A549 (cell line): ENCODE data around the gene RHBG. TPM values are rescaled to one million over a fixed set of nuclear protein-coding genes. Genes with fewer than 3 reads are reported as not detected.
A peak's percentile ranks its signal among the peaks of the same experiment; 100 is the strongest.

Experiments
- ATAC-seq, 2 experiments: fragments of 200-7000 bp in 1 of 2; fragments of >200 bp in 1 of 2; cut with Nextera tagmentation in 1 of 2; cut with Tn5 transposase in 1 of 2; 3 replicates each; pipeline versions ENCODE4 v1.8.0 to v1.9.1; 2018 to 2020; ENCODE audit warnings: mild to moderate bottlenecking in 1 of 2, moderate library complexity in 1 of 2
- CTCF ChIA-PET: fragments of 300-600 bp; sonication (Branson Sonifier 250); formaldehyde crosslinking; extraction: SDS; loops from one replicate; lab custom pipeline; 2021; ENCODE audit warnings: antibody characterized with exemption, inconsistent platforms; lab: Yijun Ruan, JAX
- POLR2A ChIA-PET: fragments of 350-600 bp; formaldehyde crosslinking; extraction: SDS; loops from one replicate; lab custom pipeline; 2021; ENCODE audit warnings: antibody characterized with exemption, inconsistent platforms; lab: Yijun Ruan, JAX
- DNase-seq, 2 experiments: peaks; one replicate each; pipeline versions ENCODE4 v3.0.0 to v3.0.0-alpha.2; 2011 to 2016; ENCODE audit warnings: low read depth in 1 of 2, low spot score in 1 of 2
- FAIRE-seq: peaks from 2 replicates; lab custom pipeline; 2011; peaks lifted over from hg19 to GRCh38; lab: Jason Lieb, UNC
- H3K27ac ChIP-seq, 2 experiments: fragments of >200 bp; sonication (Bioruptor Twin); formaldehyde crosslinking; 3 replicates each; pipeline ENCODE4 v1.5.1; 2016 to 2017
- H3K4me1 ChIP-seq: fragments of >200 bp; sonication (Bioruptor Twin); formaldehyde crosslinking; 3 replicates; pipeline ENCODE4 v1.6.1; 2016
- H3K4me2 ChIP-seq: fragments of >200 bp; sonication (Bioruptor Twin); formaldehyde crosslinking; 3 replicates; pipeline ENCODE4 v1.6.1; 2016
- H3K4me3 ChIP-seq: fragments of >200 bp; sonication (Bioruptor Twin); formaldehyde crosslinking; 3 replicates; pipeline ENCODE4 v1.5.1; 2016
- H3K9me3 ChIP-seq: fragments of >200 bp; sonication (Bioruptor Twin); formaldehyde crosslinking; 3 replicates; pipeline ENCODE4 v1.6.1; 2016
- BHLHE40 ChIP-seq: IDR thresholded peaks from 2 replicates; pipeline ENCODE4 v1.6.1; 2012; ENCODE audit warnings: low read depth, low read length, inconsistent platforms
- CEBPB ChIP-seq, 2 experiments: fragments of >200 bp in 1 of 2; sonication (Bioruptor Twin) in 1 of 2; formaldehyde crosslinking in 1 of 2; IDR thresholded peaks; 2 replicates each; pipeline ENCODE4 v1.6.1; 2012 to 2016
- EHF ChIP-seq: fragments of 250-450 bp; sonication (Bioruptor Pico); IDR thresholded peaks from 2 replicates; pipeline ENCODE4 v1.5.0; 2020; ENCODE audit warnings: mild to moderate bottlenecking
- ELK1 ChIP-seq: fragments of 150-350 bp; IDR thresholded peaks from 2 replicates; pipeline ENCODE4 v1.6.1; 2014; ENCODE audit warnings: low read depth, mild to moderate bottlenecking, low read length
- FOSL2 ChIP-seq, 2 experiments: fragments of 450-650 bp in 1 of 2; fragments of >200 bp in 1 of 2; sonication (Bioruptor Twin) in 1 of 2; formaldehyde crosslinking; IDR thresholded peaks; 2 replicates each; pipeline versions ENCODE4 v1.5.0 to v1.6.1; 2016 to 2020; ENCODE audit warnings: mild to moderate bottlenecking in 1 of 2, moderate library complexity in 1 of 2
- HDAC2 ChIP-seq: fragments of 200-600 bp; sonication (generic); IDR thresholded peaks from 2 replicates; pipeline ENCODE4 v1.6.1; 2016
- HEYL ChIP-seq: fragments of 250-450 bp; sonication (Bioruptor Pico); IDR thresholded peaks from 2 replicates; pipeline ENCODE4 v1.8.0; 2021; ENCODE audit warnings: mild to moderate bottlenecking, moderate library complexity
- KDM1A ChIP-seq: fragments of 200-600 bp; sonication (generic); IDR thresholded peaks from 2 replicates; pipeline ENCODE4 v1.6.1; 2016; ENCODE audit warnings: low read depth, mild to moderate bottlenecking
- KDM5A ChIP-seq: fragments of 200-600 bp; sonication (generic); IDR thresholded peaks from 2 replicates; pipeline ENCODE4 v1.6.1; 2016; ENCODE audit warnings: antibody characterized with exemption, mild to moderate bottlenecking
- MAZ ChIP-seq: fragments of 150-350 bp; IDR thresholded peaks from 2 replicates; pipeline ENCODE4 v1.6.1; 2014; ENCODE audit warnings: antibody characterized with exemption, low read depth, low read length, borderline replicate concordance
- NFE2L2 ChIP-seq: fragments of 150-350 bp; conservative IDR thresholded peaks from 2 replicates; pipeline ENCODE4 v1.6.1; 2014; ENCODE audit warnings: low read length
- POLR2AphosphoS2 ChIP-seq: conservative IDR thresholded peaks from 2 replicates; pipeline ENCODE4 v1.6.1; 2012; ENCODE audit warnings: low read length, improper control_type of control experiment, inconsistent platforms
- RAD21 ChIP-seq, 2 experiments: fragments of >200 bp in 1 of 2; sonication (Bioruptor Twin) in 1 of 2; formaldehyde crosslinking in 1 of 2; IDR thresholded peaks in 1 of 2; conservative IDR thresholded peaks in 1 of 2; 2 replicates in 1 of 2; 3 replicates in 1 of 2; pipeline ENCODE4 v1.6.1; 2012 to 2018; ENCODE audit warnings: inconsistent platforms in 1 of 2
- RNF2 ChIP-seq: fragments of 200-600 bp; sonication (generic); IDR thresholded peaks from 2 replicates; pipeline ENCODE4 v1.6.1; 2016; ENCODE audit warnings: low read depth, mild to moderate bottlenecking, antibody characterized with exemption, moderate library complexity, borderline replicate concordance
- SMC3 ChIP-seq: fragments of >200 bp; sonication (Bioruptor Twin); formaldehyde crosslinking; IDR thresholded peaks from 3 replicates; pipeline ENCODE4 v1.6.1; 2018; ENCODE audit warnings: inconsistent platforms
- SREBF2 ChIP-seq: fragments of 450-650 bp; IDR thresholded peaks from 2 replicates; pipeline ENCODE4 v1.6.1; 2014; ENCODE audit warnings: mild to moderate bottlenecking, moderate library complexity
- ZC3H11A ChIP-seq: fragments of 450-650 bp; IDR thresholded peaks from 2 replicates; pipeline ENCODE4 v1.6.1; 2014; ENCODE audit warnings: antibody characterized with exemption, mild to moderate bottlenecking
- WGBS: methylation state at CpG from one replicate; pipeline ENCODE4 v1.1.6; 2017; ENCODE audit errors: missing lambda C conversion rate; 5-methylcytosine and 5-hydroxymethylcytosine counted together
- polyA plus RNA-seq, 4 experiments: library from polyadenylated mRNA; depleted of rRNA in 3 of 4; stranded (reverse); fragments of >200 nt; fragmentation: RNase III in 1 of 4; extraction: RNeasy Plus Mini Kit Qiagen cat#74134 plus additional on column Dnase treatment in 1 of 4; gene quantifications; 2 replicates in 3 of 4; 3 replicates in 1 of 4; pipeline ENCODE4 v1.2.3, GENCODE V29; 2011 to 2017
- TF ChIP-seq, protein P1 (sequence below): fragments of >200 bp; sonication (Bioruptor Twin); formaldehyde crosslinking; IDR thresholded peaks from 3 replicates; pipeline ENCODE4 v1.5.1; 2016
- TF ChIP-seq, protein P2 (sequence below): fragments of >200 bp; sonication (Bioruptor Twin); formaldehyde crosslinking; IDR thresholded peaks from 2 replicates; pipeline ENCODE4 v1.6.1; 2016
- TF ChIP-seq, protein P3 (sequence below): fragments of 250-450 bp; sonication (Bioruptor Pico); IDR thresholded peaks from 2 replicates; pipeline ENCODE4 v1.5.0; 2020; ENCODE audit warnings: low read depth, mild to moderate bottlenecking, moderate library complexity
- TF ChIP-seq, protein P4 (sequence below): IDR thresholded peaks from 2 replicates; pipeline ENCODE4 v1.6.1; 2012; ENCODE audit warnings: low read depth, borderline replicate concordance

The RHBG gene
- polyA plus RNA-seq, 2 of the 4 experiments (the other 2 are of a cell fraction): 0.06 TPM; not detected in 1

DNA sequence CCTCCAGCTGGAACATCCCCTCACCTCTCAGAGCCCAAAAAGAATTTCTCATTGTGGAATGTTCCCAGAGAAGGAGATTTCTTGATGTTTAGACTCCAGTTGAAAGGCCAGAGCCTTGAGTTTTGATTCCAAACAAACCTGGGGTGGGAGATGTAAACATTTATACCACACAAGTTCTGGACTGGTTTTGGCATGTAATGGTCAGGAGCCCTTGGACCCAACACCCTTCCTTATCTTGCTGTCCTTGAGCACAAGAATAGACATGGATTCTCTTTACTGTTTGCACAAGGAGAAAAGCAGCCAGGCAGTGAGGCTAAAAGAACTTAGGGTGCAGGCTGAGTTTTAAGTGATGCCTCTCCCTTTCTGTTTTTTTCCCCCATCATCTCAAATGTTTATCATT is 4.5 kb downstream of the RHBG start (continued):
- TF ChIP-seq, protein P1, sequence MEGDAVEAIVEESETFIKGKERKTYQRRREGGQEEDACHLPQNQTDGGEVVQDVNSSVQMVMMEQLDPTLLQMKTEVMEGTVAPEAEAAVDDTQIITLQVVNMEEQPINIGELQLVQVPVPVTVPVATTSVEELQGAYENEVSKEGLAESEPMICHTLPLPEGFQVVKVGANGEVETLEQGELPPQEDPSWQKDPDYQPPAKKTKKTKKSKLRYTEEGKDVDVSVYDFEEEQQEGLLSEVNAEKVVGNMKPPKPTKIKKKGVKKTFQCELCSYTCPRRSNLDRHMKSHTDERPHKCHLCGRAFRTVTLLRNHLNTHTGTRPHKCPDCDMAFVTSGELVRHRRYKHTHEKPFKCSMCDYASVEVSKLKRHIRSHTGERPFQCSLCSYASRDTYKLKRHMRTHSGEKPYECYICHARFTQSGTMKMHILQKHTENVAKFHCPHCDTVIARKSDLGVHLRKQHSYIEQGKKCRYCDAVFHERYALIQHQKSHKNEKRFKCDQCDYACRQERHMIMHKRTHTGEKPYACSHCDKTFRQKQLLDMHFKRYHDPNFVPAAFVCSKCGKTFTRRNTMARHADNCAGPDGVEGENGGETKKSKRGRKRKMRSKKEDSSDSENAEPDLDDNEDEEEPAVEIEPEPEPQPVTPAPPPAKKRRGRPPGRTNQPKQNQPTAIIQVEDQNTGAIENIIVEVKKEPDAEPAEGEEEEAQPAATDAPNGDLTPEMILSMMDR: no peak

DNA sequence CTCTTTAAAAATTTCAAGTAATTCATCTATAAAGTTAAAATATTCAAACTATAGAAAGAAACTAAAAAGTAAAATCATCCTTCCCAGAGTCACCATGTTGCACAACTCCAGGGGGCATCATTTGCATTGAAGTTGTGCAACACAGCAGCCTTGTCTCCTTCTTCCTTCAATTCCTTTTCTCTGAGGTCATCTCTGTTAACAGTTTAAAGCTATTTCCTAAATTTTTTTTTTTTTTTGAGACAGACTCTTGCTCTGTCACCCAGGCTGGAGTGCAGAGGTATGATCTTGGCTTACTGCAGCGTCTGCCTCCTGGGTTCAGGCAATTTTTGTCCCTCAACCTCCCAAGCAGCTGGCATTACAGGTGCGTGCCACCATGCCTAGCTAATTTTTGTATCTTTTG is 7.1 kb downstream of the RHBG start:
- peak overlapping the region in 1 of 2 experiments; percentile 12; a peak in 1 of 6 replicates for H3K27ac ChIP-seq
- TF ChIP-seq CEBPB (IDR thresholded peaks at IDR 0.05): peak; percentile 87 to 88
- TF ChIP-seq, protein P2, sequence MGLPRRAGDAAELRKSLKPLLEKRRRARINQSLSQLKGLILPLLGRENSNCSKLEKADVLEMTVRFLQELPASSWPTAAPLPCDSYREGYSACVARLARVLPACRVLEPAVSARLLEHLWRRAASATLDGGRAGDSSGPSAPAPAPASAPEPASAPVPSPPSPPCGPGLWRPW: peak; percentile 47; the same call in 1 of the 2 replicates
- TF ChIP-seq RNF2: no peak
- DNase-seq (no peak), FAIRE-seq (no peak), ATAC-seq (no peak)
- 0 out of 3 replicates have a peak overlapping the region, but pooled peaks have one; percentile 27 for H3K4me2 ChIP-seq
- 80% methylated on average over 2 of the region's 2 CpGs for WGBS
- no peaks in the 10 kb centered on the region for H3K9me3 ChIP-seq
- no peak overlapping the region for H3K4me3 ChIP-seq
- POLR2A ChIA-PET: no interaction called here
- CTCF ChIA-PET: interaction anchor here (0.7 to 31.5 kb wide), 7 partner anchors 5 to 206 kb away, joined by 3 to 543 read pairs (median 399); partner anchors contain the start of gene RHBG
- peaks cover 30% of the 10 kb centered on the region for H3K4me1 ChIP-seq

- whole genome bisulfite sequencing: 80% methylated on average over 20 of the region's 20 CpGs
- ChIA-PET CTCF (interaction anchor here (0.7 to 31.5 kb wide), 11 partner anchors 4 to 281 kb away, joined by 3 to 543 read pairs (median 4); partner anchors contain the start of gene RHBG), POLR2A (no interaction called here)
- Histone ChIP-seq H3K4me1 (peaks cover 19% of the 10 kb centered on the region), H3K4me3 (no peak overlapping the region), H3K9me3 (no peaks in the 10 kb centered on the region), H3K4me2 (no peak overlapping the region), H3K27ac (no peak overlapping the region)
- DNase-seq (no peak), ATAC-seq (no peak), FAIRE-seq (no peak)
- no peak for TF ChIP-seq KDM1A
- TF ChIP-seq, protein P3, sequence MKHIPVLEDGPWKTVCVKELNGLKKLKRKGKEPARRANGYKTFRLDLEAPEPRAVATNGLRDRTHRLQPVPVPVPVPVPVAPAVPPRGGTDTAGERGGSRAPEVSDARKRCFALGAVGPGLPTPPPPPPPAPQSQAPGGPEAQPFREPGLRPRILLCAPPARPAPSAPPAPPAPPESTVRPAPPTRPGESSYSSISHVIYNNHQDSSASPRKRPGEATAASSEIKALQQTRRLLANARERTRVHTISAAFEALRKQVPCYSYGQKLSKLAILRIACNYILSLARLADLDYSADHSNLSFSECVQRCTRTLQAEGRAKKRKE: no peak
- TF ChIP-seq BHLHE40: no peak
- no peak for TF ChIP-seq SREBF2
- no peak for TF ChIP-seq EHF (CRISPR knock-in tag)
- TF ChIP-seq NFE2L2: no peak
- TF ChIP-seq POLR2AphosphoS2: no peak
- no peak for TF ChIP-seq RAD21 (conservative IDR thresholded peaks at IDR 0.05 in 1 of 2, IDR thresholded peaks at IDR 0.05 in 1 of 2)
- no peak for TF ChIP-seq KDM5A
These were observed 8.2 kb downstream of the RHBG start for GRCh38 chr1:156376958-156377919.

- WGBS: 74% methylated on average over 6 of the region's 6 CpGs
- no peak for DNase-seq
- Histone ChIP-seq H3K9me3 (no peaks in the 10 kb centered on the region), H3K4me1 (peaks cover 18% of the 10 kb centered on the region), H3K4me3 (no peak overlapping the region)
- POLR2A ChIA-PET: interaction anchor here (0.6 to 0.9 kb wide), 2 partner anchors 67 to 252 kb away, joined by 3 to 5 read pairs; no protein-coding TSS in a partner anchor
- CTCF ChIA-PET: interaction anchor here (0.5 to 31.5 kb wide), 14 partner anchors 11 to 420 kb away, joined by 3 to 543 read pairs (median 3); partner anchors contain the start of gene RHBG
- no peak for FAIRE-seq
- TF ChIP-seq MAZ (no peak), ZC3H11A (no peak), HDAC2 (no peak), HEYL (no peak), ELK1 (no peak), SMC3 (no peak), NFE2L2 (no peak), FOSL2 (IDR thresholded peaks at IDR 0.05) (no peak), FOSL2 (CRISPR knock-in tag; IDR thresholded peaks at IDR 0.05) (no peak)
- TF ChIP-seq, protein P4, sequence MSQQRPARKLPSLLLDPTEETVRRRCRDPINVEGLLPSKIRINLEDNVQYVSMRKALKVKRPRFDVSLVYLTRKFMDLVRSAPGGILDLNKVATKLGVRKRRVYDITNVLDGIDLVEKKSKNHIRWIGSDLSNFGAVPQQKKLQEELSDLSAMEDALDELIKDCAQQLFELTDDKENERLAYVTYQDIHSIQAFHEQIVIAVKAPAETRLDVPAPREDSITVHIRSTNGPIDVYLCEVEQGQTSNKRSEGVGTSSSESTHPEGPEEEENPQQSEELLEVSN: no peak
- TF ChIP-seq, protein P2: no peak
- TF ChIP-seq, all 56 proteins: peak for 0
- Histone ChIP-seq H3K27ac (peak overlapping the region in 1 of 2 experiments; percentile 46; a peak in 2 of 6 replicates), H3K4me2 (no peak overlapping the region)
- ATAC-seq: no peak
These were observed 9.5 kb downstream of the RHBG start for GRCh38 chr1:156378557-156378956.
